HFF-Myc (cell line): ENCODE results near the gene RASSF7.

Experiments
- DNase-seq: peaks from one replicate; pipeline ENCODE4 v3.0.0-alpha.2; 2011; ENCODE audit warnings: low read depth; ENCODE audit errors: extremely low read depth
- H3K4me3 ChIP-seq: replicated peaks from 2 replicates; pipeline ENCODE4 v1.5.1; 2011; ENCODE audit warnings: low read depth, mild to moderate bottlenecking, control low read depth, low read length
- CTCF ChIP-seq: IDR thresholded peaks from 2 replicates; pipeline ENCODE4 v1.5.1; 2012; ENCODE audit warnings: mild to moderate bottlenecking, low read depth, low read length, control low read depth; ENCODE audit errors: missing control alignments

Gene RASSF7

GRCh38 chr11:607020-607780, 46.4 kb downstream of the RASSF7 start:
- no peak overlapping the region for H3K4me3 ChIP-seq
- no peak for DNase-seq
- no peak for TF ChIP-seq CTCF

GRCh38 chr11:607971-608659, 47.3 kb downstream of the RASSF7 start:
- H3K4me3 ChIP-seq = no peak overlapping the region
- TF ChIP-seq CTCF = no peak
- DNase-seq = no peak

GRCh38 chr11:608791-609251, 48.1 kb downstream of the RASSF7 start:
- H3K4me3 ChIP-seq = no peak overlapping the region
- DNase-seq = no peak
- TF ChIP-seq CTCF = no peak

- no peak overlapping the region for H3K4me3 ChIP-seq
- DNase-seq = no peak
- no peak for TF ChIP-seq CTCF
Measured at GRCh38 chr11:609341-609811, 48.6 kb downstream of the RASSF7 start.

GRCh38 chr11:610146-610801, 49.5 kb downstream of the RASSF7 start:
- TF ChIP-seq CTCF = no peak
- DNase-seq = no peak
- no peak overlapping the region for H3K4me3 ChIP-seq

GRCh38 chr11:611001-611996, 50.5 kb downstream of the RASSF7 start:
- DNase-seq = no peak
- H3K4me3 ChIP-seq = no peak overlapping the region
- no peak for TF ChIP-seq CTCF
